Measurements from ENCODE around the gene DENND4A.

DENND4A gene

GRCh38 chr15:65836665-65837064, 44.6 kb upstream of the DENND4A start:
- Mint-ChIP-seq H3K27ac (no peak overlapping the region), H3K4me3 (no peak overlapping the region), H3K36me3 (ENCODE audit: low read depth) (no peaks in the 10 kb centered on the region), H3K4me1 (peaks cover 60% of the 10 kb centered on the region), H3K27me3 (ENCODE audit: low read depth, poor library complexity) (peaks cover 3% of the 10 kb centered on the region), H3K9me3 (no peaks in the 10 kb centered on the region)
- TF ChIP-seq CTCF (IDR thresholded peaks at IDR 0.05) = peak; percentile 9
- no peak for DNase-seq

DNA sequence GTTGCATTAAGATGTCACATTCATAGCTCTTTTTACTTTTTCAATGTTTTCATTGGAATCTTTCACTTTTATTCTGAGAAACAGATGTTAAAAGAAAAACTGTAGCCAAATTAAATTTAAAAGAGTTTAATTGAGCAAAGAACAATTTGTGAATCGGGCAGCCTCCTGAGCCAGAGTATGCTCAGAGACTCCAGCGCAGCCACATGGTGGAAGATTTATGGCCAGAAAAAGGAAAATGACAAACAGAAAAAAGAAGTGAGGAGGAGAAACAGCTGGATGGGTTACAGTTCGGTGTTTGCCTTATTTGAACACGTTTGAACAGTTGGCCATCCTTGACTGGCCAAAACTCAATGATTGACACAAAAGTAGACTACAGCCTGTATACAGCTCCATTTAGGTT, 43.4 kb upstream of the DENND4A start:
- peaks cover 57% of the 10 kb centered on the region for H3K4me1 Mint-ChIP-seq
- no peaks in the 10 kb centered on the region for H3K27me3 Mint-ChIP-seq (ENCODE audit: low read depth, poor library complexity)
- H3K27ac Mint-ChIP-seq = peak overlapping the region; percentile 79
- TF ChIP-seq CTCF (IDR thresholded peaks at IDR 0.05) = no peak
- H3K36me3 Mint-ChIP-seq (ENCODE audit: low read depth) = no peaks in the 10 kb centered on the region
- H3K4me3 Mint-ChIP-seq = no peak overlapping the region
- DNase-seq = no peak
- H3K9me3 Mint-ChIP-seq = no peaks in the 10 kb centered on the region

DNA sequence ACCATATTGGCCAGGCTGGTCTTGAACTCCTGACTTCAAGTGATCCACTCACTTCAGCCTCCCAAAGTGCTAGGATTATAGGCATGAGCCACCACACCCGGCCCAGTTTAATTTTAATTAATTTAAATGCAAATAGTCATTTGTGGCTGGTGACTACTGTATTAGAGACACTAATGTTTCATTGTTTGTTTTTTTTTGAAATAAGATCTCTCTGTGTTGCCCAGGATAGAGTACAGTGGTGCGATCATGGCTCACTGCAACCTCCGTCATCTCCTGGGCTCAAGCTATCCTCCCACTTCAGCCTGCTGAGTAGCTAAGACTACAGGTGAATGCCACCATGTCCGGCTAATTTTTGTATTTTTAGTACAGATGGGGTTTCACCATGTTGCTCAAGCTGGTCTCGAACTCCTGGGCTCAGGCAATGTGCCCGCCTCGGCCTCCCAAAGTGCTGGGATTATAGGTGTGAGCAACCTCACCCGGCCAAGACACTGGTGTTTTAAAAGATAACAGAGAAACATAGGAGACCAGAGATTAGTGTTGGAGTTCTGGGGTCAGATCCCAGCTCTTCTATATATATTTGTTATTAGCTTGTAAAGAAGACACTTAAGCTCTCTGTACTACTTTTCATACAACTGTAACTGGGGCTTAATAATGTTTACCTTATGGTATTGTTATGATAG, 42.6 kb upstream of the DENND4A start:
- no peak for TF ChIP-seq CTCF (IDR thresholded peaks at IDR 0.05)
- no peak for DNase-seq
- no peaks in the 10 kb centered on the region for H3K27me3 Mint-ChIP-seq (ENCODE audit: low read depth, poor library complexity)
- no peaks in the 10 kb centered on the region for H3K9me3 Mint-ChIP-seq
- peak overlapping the region; percentile 99 for H3K27ac Mint-ChIP-seq
- H3K4me1 Mint-ChIP-seq = peaks cover 59% of the 10 kb centered on the region
- no peak overlapping the region for H3K4me3 Mint-ChIP-seq
- no peaks in the 10 kb centered on the region for H3K36me3 Mint-ChIP-seq (ENCODE audit: low read depth)

- peaks cover 65% of the 10 kb centered on the region for H3K4me1 Mint-ChIP-seq
- peak overlapping the region; percentile 99 for H3K27ac Mint-ChIP-seq
- H3K27me3 Mint-ChIP-seq (ENCODE audit: low read depth, poor library complexity) = no peaks in the 10 kb centered on the region
- H3K36me3 Mint-ChIP-seq (ENCODE audit: low read depth) = no peaks in the 10 kb centered on the region
- no peaks in the 10 kb centered on the region for H3K9me3 Mint-ChIP-seq
- H3K4me3 Mint-ChIP-seq = peak overlapping the region; percentile 60
- no peak for DNase-seq
- no peak for TF ChIP-seq CTCF (IDR thresholded peaks at IDR 0.05)
These were observed 41.6 kb upstream of the DENND4A start for GRCh38 chr15:65833501-65834205.

- TF ChIP-seq CTCF (IDR thresholded peaks at IDR 0.05) = no peak
- Mint-ChIP-seq H3K27me3 (ENCODE audit: low read depth, poor library complexity) (no peaks in the 10 kb centered on the region), H3K4me1 (peaks cover 65% of the 10 kb centered on the region), H3K9me3 (no peaks in the 10 kb centered on the region), H3K27ac (peak overlapping the region; percentile 99), H3K36me3 (ENCODE audit: low read depth) (no peaks in the 10 kb centered on the region), H3K4me3 (peak overlapping the region; percentile 60)
- peak; percentile 45 for DNase-seq
These were observed 40.7 kb upstream of the DENND4A start for GRCh38 chr15:65832549-65833364.

Data from nephron progenitor cell (in vitro differentiated cells).